ENCODE data around the gene ARGFX.

The ARGFX gene

GRCh38 chr3:121601212-121601812 is 33.6 kb downstream of the ARGFX start:
- no peak for DNase-seq

- no peak for DNase-seq
These were observed 37.0 kb downstream of the ARGFX start for GRCh38 chr3:121604759-121605158.

- DNase-seq, result no peak
These were observed 38.4 kb downstream of the ARGFX start for GRCh38 chr3:121606106-121606505.
